Glutamatergic neuron (in vitro differentiated cells): ENCODE data around the gene MRPL49. TPM values are rescaled to one million over a fixed set of nuclear protein-coding genes. Genes with fewer than 3 reads are reported as not detected.
A peak's percentile ranks its signal among the peaks of the same experiment; 100 is the strongest.
"Not testable (repeated sequence)": the region's sequence is repeated elsewhere in the genome, so short reads cannot be mapped to it uniquely, and the experiment has no call there.

Experiments used
- DNase-seq: peaks from one replicate; pipeline ENCODE4 v3.0.0; 2022
- H3K27ac Mint-ChIP-seq: one replicate; pipeline ENCODE4 v1.8.0; 2020; ENCODE audit warnings: mild to moderate bottlenecking, mixed read lengths, inconsistent platforms; ENCODE audit not compliant: unreplicated experiment
- H3K27me3 Mint-ChIP-seq: one replicate; pipeline ENCODE4 v1.8.0; 2020; ENCODE audit warnings: mild to moderate bottlenecking, moderate library complexity, mixed read lengths, inconsistent platforms; ENCODE audit not compliant: unreplicated experiment
- H3K36me3 Mint-ChIP-seq: one replicate; pipeline ENCODE4 v1.8.0; 2020; ENCODE audit warnings: mild to moderate bottlenecking, mixed read lengths, inconsistent platforms; ENCODE audit not compliant: unreplicated experiment
- H3K4me1 Mint-ChIP-seq: one replicate; pipeline ENCODE4 v1.8.0; 2020; ENCODE audit warnings: mild to moderate bottlenecking, low read depth, mixed read lengths, inconsistent platforms; ENCODE audit not compliant: unreplicated experiment
- H3K4me3 Mint-ChIP-seq: one replicate; pipeline ENCODE4 v1.8.0; 2020; ENCODE audit warnings: mild to moderate bottlenecking, mixed read lengths, inconsistent platforms; ENCODE audit not compliant: unreplicated experiment
- H3K9me3 Mint-ChIP-seq: one replicate; pipeline ENCODE4 v1.8.0; 2020; ENCODE audit warnings: mild to moderate bottlenecking, moderate library complexity, mixed read lengths, inconsistent platforms; ENCODE audit not compliant: unreplicated experiment
- total RNA-seq: library from RNA; stranded (reverse); fragmentation: NEBNext Ultra II Directional; extraction: Animal tissue kit (Norgen Biotek cat#: 25700); gene quantifications from one replicate; pipeline ENCODE4 v1.2.1, GENCODE V29; 2021; ENCODE audit not compliant: unreplicated experiment
- TF ChIP-seq, protein P1 (sequence below): fragments of 200-600 bp; sonication (generic); IDR thresholded peaks from one replicate; pipeline ENCODE4 v1.5.0; 2021; ENCODE audit not compliant: partially characterized antibody, unreplicated experiment

The MRPL49 gene
- total RNA-seq, 1 donor from 2014 or later: 32.9 TPM

DNA sequence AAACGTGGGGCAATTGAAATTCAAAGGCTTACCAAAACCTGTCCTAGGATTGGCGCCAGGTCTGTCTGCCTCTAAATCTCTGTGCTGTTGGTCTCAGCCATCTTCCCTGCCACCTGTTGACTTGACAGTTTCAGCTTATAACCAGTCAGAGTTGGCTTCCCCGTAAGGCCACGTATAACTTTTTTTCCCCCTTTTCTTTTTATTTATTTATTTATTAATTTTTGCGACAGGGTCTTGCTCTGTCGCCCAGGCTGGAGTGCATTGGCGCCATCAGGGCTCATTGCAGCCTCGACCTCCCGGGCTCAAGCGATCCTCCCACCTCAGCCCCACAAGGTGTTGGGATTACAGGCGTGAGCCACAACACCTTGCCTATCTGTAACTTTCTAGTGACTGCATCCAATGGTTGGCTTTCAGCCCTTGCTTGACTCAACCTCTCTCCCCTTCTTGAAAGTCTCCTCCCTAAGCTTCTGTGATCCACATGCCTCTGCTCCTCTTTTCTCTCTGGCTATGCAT lies 13.6 kb downstream of the MRPL49 start:
- H3K27ac Mint-ChIP-seq: peak overlapping the region; percentile 99
- TF ChIP-seq, protein P1, sequence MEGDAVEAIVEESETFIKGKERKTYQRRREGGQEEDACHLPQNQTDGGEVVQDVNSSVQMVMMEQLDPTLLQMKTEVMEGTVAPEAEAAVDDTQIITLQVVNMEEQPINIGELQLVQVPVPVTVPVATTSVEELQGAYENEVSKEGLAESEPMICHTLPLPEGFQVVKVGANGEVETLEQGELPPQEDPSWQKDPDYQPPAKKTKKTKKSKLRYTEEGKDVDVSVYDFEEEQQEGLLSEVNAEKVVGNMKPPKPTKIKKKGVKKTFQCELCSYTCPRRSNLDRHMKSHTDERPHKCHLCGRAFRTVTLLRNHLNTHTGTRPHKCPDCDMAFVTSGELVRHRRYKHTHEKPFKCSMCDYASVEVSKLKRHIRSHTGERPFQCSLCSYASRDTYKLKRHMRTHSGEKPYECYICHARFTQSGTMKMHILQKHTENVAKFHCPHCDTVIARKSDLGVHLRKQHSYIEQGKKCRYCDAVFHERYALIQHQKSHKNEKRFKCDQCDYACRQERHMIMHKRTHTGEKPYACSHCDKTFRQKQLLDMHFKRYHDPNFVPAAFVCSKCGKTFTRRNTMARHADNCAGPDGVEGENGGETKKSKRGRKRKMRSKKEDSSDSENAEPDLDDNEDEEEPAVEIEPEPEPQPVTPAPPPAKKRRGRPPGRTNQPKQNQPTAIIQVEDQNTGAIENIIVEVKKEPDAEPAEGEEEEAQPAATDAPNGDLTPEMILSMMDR: no peak
- H3K36me3 Mint-ChIP-seq: no peaks in the 10 kb centered on the region
- no peak for DNase-seq
- peak overlapping the region; percentile 97 for H3K4me3 Mint-ChIP-seq
- peaks cover 15% of the 10 kb centered on the region for H3K4me1 Mint-ChIP-seq
- peaks cover 9% of the 10 kb centered on the region for H3K9me3 Mint-ChIP-seq
- H3K27me3 Mint-ChIP-seq: peaks cover 6% of the 10 kb centered on the region

DNA sequence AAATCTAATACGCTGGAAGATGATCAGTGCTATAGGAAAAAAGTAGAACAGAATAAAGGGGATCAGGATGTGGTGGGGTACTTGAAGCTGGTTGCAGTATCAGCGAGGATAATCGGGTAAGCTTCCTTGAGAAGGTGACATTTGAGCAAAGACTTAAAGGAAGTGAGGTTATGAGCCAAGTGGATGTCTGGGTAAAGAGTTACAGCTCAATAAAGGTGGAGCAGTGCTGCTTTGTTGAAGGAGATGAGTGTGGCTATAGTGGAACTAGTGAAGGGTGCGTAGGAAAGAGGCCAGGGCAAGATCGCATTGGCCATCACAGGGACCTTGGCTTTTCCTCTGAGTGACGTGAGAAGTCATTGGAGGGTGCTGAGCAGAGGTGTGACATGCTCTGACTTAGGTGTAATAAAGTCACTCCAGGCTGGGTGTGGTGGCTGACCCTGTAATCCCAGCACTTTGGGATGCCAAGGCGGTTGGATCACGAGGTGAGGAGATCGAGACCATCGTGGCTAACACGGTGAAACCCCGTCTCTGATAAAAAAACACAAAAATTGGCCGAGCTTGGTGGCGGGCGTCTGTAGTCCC lies 14.5 kb downstream of the MRPL49 start:
- H3K4me3 Mint-ChIP-seq: peak overlapping the region; percentile 84
- H3K27ac Mint-ChIP-seq: no peak overlapping the region
- peaks cover 6% of the 10 kb centered on the region for H3K27me3 Mint-ChIP-seq
- peaks cover 15% of the 10 kb centered on the region for H3K4me1 Mint-ChIP-seq
- TF ChIP-seq, protein P1: no peak
- no peak for DNase-seq
- H3K9me3 Mint-ChIP-seq: peaks cover 9% of the 10 kb centered on the region
- no peaks in the 10 kb centered on the region for H3K36me3 Mint-ChIP-seq

DNA sequence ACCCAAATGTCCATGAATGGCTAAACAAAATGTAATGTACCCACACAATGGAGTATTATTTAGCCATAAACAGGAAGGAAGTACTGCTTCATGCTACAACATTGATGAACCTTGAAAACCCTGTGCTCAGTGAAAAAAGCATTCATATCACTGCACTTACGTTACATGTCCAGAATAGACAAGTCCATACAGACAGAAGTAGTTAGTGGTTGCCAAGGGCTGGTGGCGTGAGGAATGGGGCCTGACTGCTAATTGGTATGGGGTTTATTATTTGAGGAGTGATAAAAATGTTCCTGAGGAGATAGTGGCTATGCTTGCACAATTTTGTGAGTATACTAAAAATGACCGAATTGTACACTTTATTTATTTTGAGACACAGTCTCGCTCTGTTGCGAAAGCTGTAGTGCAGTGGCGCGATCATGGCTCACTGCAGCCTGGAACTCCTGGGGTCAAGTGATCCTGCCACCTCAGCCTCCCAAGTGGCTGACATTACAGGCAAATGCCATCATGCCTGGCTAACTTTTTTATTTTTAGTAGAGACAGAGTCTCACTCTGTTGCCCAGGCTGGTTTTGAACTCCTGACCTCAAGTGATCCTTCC lies 19.9 kb downstream of the MRPL49 start:
- DNase-seq: no peak
- Mint-ChIP-seq H3K27ac (no peak overlapping the region), H3K36me3 (no peaks in the 10 kb centered on the region), H3K4me3 (no peak overlapping the region), H3K27me3 (no peaks in the 10 kb centered on the region), H3K4me1 (no peaks in the 10 kb centered on the region), H3K9me3 (no peaks in the 10 kb centered on the region)
- TF ChIP-seq, protein P1: no peak

DNA sequence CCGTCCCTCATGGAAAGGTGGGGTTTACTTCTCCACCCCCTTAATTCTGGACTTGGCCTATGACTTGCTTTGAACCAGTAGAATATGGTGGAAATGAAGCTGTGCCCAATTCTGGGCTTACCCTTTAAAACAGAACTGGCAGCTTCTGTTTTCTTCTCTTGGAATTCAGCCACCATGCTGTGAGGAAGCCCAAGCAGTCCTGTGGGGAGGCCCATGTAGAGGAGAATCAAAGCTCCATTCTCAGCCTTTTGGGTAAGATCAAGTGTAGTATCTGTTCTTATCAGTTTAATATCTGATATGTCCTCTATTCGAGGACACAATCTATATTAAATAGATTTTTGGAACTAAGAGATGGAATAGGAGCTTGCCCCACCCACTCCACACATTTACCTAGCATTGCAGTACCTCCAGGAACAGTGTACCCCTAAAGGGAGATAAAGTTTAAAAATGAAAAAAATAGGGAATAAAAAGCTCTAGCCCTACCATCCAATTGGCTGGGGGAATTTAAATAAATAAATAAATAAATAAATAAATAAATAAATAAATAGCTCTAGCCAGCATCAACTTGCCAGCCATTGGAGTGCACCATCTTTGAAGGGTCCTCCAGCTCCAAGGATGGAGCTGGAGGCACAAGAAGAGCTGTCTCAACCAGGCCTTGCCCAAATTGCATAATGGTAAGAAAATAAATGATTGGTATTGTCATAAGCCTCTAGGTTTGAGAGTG lies 25.4 kb downstream of the MRPL49 start:
- Mint-ChIP-seq H3K36me3 (no peaks in the 10 kb centered on the region), H3K9me3 (peaks cover 5% of the 10 kb centered on the region), H3K4me1 (peaks cover 2% of the 10 kb centered on the region), H3K4me3 (no peak overlapping the region), H3K27ac (no peak overlapping the region), H3K27me3 (no peaks in the 10 kb centered on the region)
- DNase-seq: no peak
- TF ChIP-seq, protein P1: no peak

DNA sequence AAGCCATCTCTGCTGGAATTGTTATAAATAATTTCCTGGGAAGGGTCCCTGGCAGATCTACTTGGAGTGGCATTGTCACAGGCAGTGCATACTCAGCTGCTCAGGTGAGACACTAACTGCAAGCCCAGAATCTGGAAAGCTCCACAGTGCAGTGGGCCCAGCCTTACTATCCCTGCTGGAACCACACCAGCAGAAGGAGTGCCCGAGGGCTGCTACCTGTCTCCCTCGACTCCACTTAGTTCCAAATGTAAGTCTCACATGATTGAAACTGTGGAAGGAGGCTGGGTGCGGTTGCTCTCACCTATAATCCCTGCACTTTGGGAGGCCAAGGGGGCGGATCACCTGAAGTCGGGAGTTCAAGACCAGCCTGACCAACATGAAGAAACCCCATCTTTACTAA lies 26.5 kb downstream of the MRPL49 start:
- Mint-ChIP-seq H3K36me3 (no peaks in the 10 kb centered on the region), H3K27ac (no peak overlapping the region), H3K4me1 (peaks cover 2% of the 10 kb centered on the region), H3K4me3 (no peak overlapping the region), H3K9me3 (peaks cover 5% of the 10 kb centered on the region), H3K27me3 (no peaks in the 10 kb centered on the region)
- TF ChIP-seq, protein P1: no peak
- no peak for DNase-seq

DNA sequence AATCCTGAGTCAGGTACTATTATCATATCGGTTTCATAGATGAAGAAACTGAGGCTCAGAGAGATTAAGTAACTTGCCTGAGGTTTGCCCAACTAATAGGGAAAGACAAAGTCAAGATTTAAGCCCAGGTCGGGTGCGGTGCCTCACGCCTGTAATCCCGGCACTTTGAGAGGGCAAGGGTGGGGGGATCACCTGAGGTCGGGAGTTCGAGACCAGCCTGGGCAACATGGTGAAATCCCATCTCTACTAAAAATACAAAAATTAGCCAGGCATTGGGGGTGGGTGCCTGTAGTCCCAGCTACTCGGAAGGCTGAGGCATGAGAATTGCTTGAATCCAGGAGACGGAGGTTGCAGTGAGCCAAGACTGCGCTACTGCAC lies 28.0 kb downstream of the MRPL49 start:
- not testable (repeated sequence) for DNase-seq, H3K27me3 Mint-ChIP-seq, H3K4me1 Mint-ChIP-seq, H3K9me3 Mint-ChIP-seq, H3K36me3 Mint-ChIP-seq, H3K4me3 Mint-ChIP-seq
- peak overlapping the region; percentile 73 for H3K27ac Mint-ChIP-seq
